HEK293T (cell line): ENCODE measurements around the gene IVD.

Experiments used
- CTCF ChIA-PET: fragments of 350-600 bp; formaldehyde crosslinking; extraction: SDS; loops from one replicate; lab custom pipeline; 2021; ENCODE audit warnings: antibody characterized with exemption, inconsistent platforms; lab: Yijun Ruan, JAX
- POLR2A ChIA-PET: fragments of 350-600 bp; formaldehyde crosslinking; extraction: SDS; loops from one replicate; lab custom pipeline; 2020; ENCODE audit warnings: antibody characterized with exemption, inconsistent platforms; lab: Yijun Ruan, JAX
- DNase-seq: peaks from one replicate; pipeline ENCODE4 v3.0.0; 2012; ENCODE audit warnings: mixed read lengths; ENCODE audit errors: extremely low spot score
- ARNT ChIP-seq: fragments of 450-650 bp; IDR thresholded peaks from 2 replicates; pipeline ENCODE4 v1.6.1; 2017; ENCODE audit warnings: mild to moderate bottlenecking
- BHLHE40 ChIP-seq: fragments of 450-650 bp; IDR thresholded peaks from 2 replicates; pipeline ENCODE4 v1.6.1; 2016; ENCODE audit warnings: mild to moderate bottlenecking, moderate library complexity, borderline replicate concordance
- CTBP1 ChIP-seq: fragments of 450-650 bp; IDR thresholded peaks from 2 replicates; pipeline ENCODE4 v1.6.1; 2016; ENCODE audit warnings: borderline replicate concordance
- ELF4 ChIP-seq: fragments of 450-650 bp; IDR thresholded peaks from 2 replicates; pipeline ENCODE4 v1.6.1; 2017; ENCODE audit warnings: antibody characterized with exemption
- FOXA1 ChIP-seq: fragments of 450-650 bp; IDR thresholded peaks from 2 replicates; pipeline ENCODE4 v1.6.1; 2016; ENCODE audit warnings: mild to moderate bottlenecking
- FOXK2 ChIP-seq: fragments of 450-650 bp; IDR thresholded peaks from 2 replicates; pipeline ENCODE4 v1.6.1; 2016; ENCODE audit warnings: mild to moderate bottlenecking
- FOXM1 ChIP-seq: fragments of 450-650 bp; IDR thresholded peaks from 2 replicates; pipeline ENCODE4 v1.6.1; 2017; ENCODE audit warnings: mild to moderate bottlenecking, borderline replicate concordance
- HDGF ChIP-seq: fragments of 450-650 bp; IDR thresholded peaks from 2 replicates; pipeline ENCODE4 v1.6.1; 2017; ENCODE audit warnings: antibody characterized with exemption, borderline replicate concordance
- L3MBTL2 ChIP-seq: fragments of 450-650 bp; conservative IDR thresholded peaks from 2 replicates; pipeline ENCODE4 v1.6.1; 2016; ENCODE audit warnings: mild to moderate bottlenecking
- LEF1 ChIP-seq: fragments of 450-650 bp; IDR thresholded peaks from 2 replicates; pipeline ENCODE4 v1.6.1; 2017; ENCODE audit warnings: mild to moderate bottlenecking, borderline replicate concordance
- NFRKB ChIP-seq: fragments of 450-650 bp; IDR thresholded peaks from 2 replicates; pipeline ENCODE4 v1.6.1; 2016; ENCODE audit warnings: mild to moderate bottlenecking, moderate library complexity
- PKNOX1 ChIP-seq: fragments of 450-650 bp; IDR thresholded peaks from 2 replicates; pipeline ENCODE4 v1.6.1; 2016
- SP1 ChIP-seq: fragments of 450-650 bp; IDR thresholded peaks from 2 replicates; pipeline ENCODE4 v1.6.1; 2017
- SUZ12 ChIP-seq: fragments of 450-650 bp; IDR thresholded peaks from 2 replicates; pipeline ENCODE4 v1.6.1; 2016; ENCODE audit warnings: mild to moderate bottlenecking
- TARDBP ChIP-seq: fragments of 450-650 bp; IDR thresholded peaks from 2 replicates; pipeline ENCODE4 v1.6.1; 2016
- ZNF384 ChIP-seq: fragments of 450-650 bp; IDR thresholded peaks from 2 replicates; pipeline ENCODE4 v1.6.1; 2016

IVD gene

DNA sequence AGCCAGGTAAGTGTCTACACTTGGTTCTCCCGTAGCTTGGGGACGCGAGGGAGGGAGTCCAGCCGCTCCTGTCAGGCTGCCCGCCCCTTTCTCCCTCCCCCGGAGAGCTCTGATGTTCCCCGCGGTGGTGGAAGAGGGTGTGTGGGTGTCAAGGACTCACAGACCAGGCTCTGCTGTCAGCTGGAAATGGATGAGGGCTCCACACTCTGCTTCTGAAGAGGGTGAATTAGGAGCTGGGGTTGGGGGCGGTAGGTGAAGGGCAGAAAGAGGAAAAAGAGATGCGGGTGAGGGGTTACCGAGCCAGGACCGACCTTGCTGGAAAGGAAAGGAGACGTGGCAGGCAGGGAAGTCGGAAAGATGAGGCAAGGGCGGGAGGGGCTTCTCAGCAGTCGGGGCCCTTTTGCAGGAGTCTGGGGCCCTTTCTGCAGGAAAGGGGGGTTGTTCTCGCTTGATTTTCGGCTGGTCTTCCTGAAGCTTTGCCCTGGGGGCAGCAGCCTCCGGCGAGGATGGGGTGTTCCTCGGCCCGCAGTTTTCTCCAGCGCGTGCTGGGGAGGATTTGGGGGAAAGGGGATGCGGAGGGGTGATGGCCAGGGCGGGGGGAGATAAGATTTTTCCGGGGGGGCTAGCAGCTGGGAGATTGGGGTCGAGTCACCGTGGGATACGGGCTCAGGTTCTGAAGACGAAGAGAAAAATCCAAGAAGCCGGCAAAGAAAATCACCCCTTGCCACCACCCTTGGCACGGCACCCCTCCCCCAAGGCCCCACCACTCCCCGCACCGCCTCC lies 34.6 kb downstream of the IVD start:
- CTCF ChIA-PET, result interaction anchor here (0.6 to 1.5 kb wide), 4 partner anchors 9 to 568 kb away, joined by 3 to 5 read pairs (median 4); no protein-coding TSS in a partner anchor
- TF ChIP-seq ARNT, result no peak
- no peak for TF ChIP-seq NFRKB
- TF ChIP-seq HDGF, result no peak
- no peak for TF ChIP-seq PKNOX1
- TF ChIP-seq FOXM1, result no peak
- POLR2A ChIA-PET, result interaction anchor here (0.8 to 1.7 kb wide), 11 partner anchors 9 to 129 kb away, joined by 3 to 7 read pairs (median 3); partner anchors contain the start of genes CCDC32, CHST14, IVD and RPUSD2
- peak; percentile 12 for DNase-seq

GRCh38 chr15:40440743-40441564 lies 35.4 kb downstream of the IVD start, which contains the start of gene BAHD1:
TSS of gene BAHD1 (plus strand) at chr15:40440953. CDS start at chr15:40458465, 17,512 bp downstream.
- DNase-seq, result peak; percentile 91
- ChIA-PET CTCF (interaction anchor here (0.6 to 0.9 kb wide), 2 partner anchors 19 to 149 kb away, joined by 3 to 5 read pairs; no protein-coding TSS in a partner anchor), POLR2A (interaction anchor here (0.9 to 1.7 kb wide), 7 partner anchors 8 to 101 kb away, joined by 3 to 7 read pairs (median 3); partner anchors contain the start of gene IVD)
- TF ChIP-seq SUZ12 (no peak), BHLHE40 (no peak), FOXK2 (no peak), FOXM1 (no peak; the same call in 1 of the 2 replicates), LEF1 (no peak), L3MBTL2 (peak; percentile 87), PKNOX1 (peak; percentile 35; the same call in 1 of the 2 replicates), FOXA1 (no peak), SP1 (no peak)

- ChIA-PET POLR2A (no interaction called here), CTCF (no interaction called here)
- DNase-seq, result peak; percentile 17
- TF ChIP-seq PKNOX1, result no peak
- no peak for TF ChIP-seq CTBP1
- TF ChIP-seq TARDBP, result no peak
- TF ChIP-seq FOXK2, result no peak
- TF ChIP-seq SP1, result no peak
- TF ChIP-seq NFRKB, result no peak
- no peak for TF ChIP-seq LEF1
- TF ChIP-seq ELF4, result no peak
- no peak for TF ChIP-seq L3MBTL2
- no peak for TF ChIP-seq ZNF384
- no peak for TF ChIP-seq SUZ12
- TF ChIP-seq ARNT, result no peak
- no peak for TF ChIP-seq FOXA1
- TF ChIP-seq BHLHE40, result no peak
- no peak for TF ChIP-seq FOXM1
Measured at GRCh38 chr15:40441565-40442531, 36.3 kb downstream of the IVD start.

DNA sequence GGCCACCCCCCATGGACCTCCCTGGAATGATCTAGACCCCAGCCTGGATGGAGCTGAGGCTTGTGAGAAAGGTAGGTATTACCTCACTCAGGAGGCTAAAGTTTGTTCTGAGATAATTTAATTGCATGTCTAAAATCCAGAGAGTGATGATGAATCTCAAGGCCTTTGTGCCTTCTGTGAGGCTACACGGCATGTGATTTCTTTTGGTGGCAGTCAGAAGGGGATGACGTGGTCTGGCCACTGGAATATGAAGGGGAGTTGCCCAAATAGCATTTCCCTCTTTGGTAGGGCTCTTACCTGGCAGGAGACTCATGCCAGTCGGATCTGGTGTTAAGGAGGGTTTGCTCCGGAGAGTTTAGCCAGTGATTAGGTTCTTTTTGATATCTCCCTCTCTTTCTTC lies 37.7 kb downstream of the IVD start:
- POLR2A ChIA-PET, result interaction anchor here (0.6 kb wide), 1 partner anchor 64 kb away, joined by 3 read pairs; no protein-coding TSS in a partner anchor
- DNase-seq, result no peak
- no peak for TF ChIP-seq FOXA1
- TF ChIP-seq BHLHE40, result no peak
- no peak for TF ChIP-seq CTBP1
- no peak for TF ChIP-seq ZNF384
- TF ChIP-seq FOXK2, result no peak
- TF ChIP-seq NFRKB, result no peak
- no peak for TF ChIP-seq LEF1
- TF ChIP-seq SP1, result no peak
- TF ChIP-seq ELF4, result no peak
- no peak for TF ChIP-seq L3MBTL2
- TF ChIP-seq SUZ12, result no peak
- no peak for TF ChIP-seq FOXM1
- TF ChIP-seq TARDBP, result no peak
- TF ChIP-seq HDGF, result no peak
- no peak for TF ChIP-seq PKNOX1
- TF ChIP-seq ARNT, result no peak
- CTCF ChIA-PET, result no interaction called here
